ENCODE measurements around the gene EEFSEC.

Gene EEFSEC

DNA sequence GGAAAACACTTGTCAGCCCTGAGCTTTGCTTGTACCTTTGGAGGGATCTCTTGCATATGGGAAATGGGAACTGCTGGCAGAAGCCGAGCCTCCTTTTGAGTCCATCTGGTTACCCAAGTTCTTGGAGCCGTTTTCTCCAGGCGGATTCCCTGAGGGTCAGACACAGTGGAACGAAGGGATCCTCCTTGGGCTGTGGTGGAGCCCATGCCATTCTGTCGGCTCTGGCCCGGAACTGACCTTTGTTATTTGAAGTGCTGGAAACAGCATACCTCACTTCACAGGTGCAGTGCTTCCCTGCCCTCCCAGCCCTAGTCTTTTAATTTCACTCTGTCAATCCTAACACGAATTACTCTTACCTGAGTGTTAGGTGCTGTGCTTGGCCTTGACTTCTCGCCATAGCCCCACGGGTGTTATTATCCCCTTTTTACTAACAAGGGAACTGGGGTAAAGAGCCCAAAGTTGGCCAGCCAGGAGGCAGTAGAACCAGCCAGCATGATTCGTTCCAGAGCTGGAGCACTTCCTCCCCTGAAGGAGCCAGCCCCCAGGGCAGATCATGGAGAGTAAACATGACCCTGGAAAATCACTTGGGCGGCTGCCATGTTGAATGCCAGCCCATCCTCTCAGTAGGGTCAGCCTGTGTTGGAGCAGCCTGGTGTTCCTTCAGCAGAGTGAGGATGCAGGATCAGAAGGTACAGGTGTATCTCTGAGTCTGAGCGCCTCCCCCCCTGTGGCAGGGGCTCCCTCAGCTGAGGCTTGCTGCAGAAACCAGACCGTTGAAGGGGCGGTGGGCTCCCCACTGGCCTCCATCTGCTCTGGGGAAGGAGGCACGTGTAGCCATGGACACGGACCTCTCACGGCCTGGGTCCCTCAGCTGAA lies 170.2 kb downstream of the EEFSEC start:
- no peak overlapping the region for H3K4me3 ChIP-seq (ENCODE audit: low read length)
- TF ChIP-seq ZNF274 (IDR thresholded peaks at IDR 0.05; ENCODE audit: low read depth, low read length), result no peak

- no peak overlapping the region for H3K4me3 ChIP-seq (ENCODE audit: low read length)
- TF ChIP-seq ZNF274 (IDR thresholded peaks at IDR 0.05; ENCODE audit: low read depth, low read length), result no peak
These were observed 171.8 kb downstream of the EEFSEC start for GRCh38 chr3:128324911-128325592.

- TF ChIP-seq ZNF274 (IDR thresholded peaks at IDR 0.05; ENCODE audit: low read depth, low read length), result no peak
These were observed 173.0 kb downstream of the EEFSEC start for GRCh38 chr3:128326051-128326823.

GRCh38 chr3:128327606-128328031 lies 174.3 kb downstream of the EEFSEC start:
- no peak for TF ChIP-seq ZNF274 (IDR thresholded peaks at IDR 0.05; ENCODE audit: low read depth, low read length)
- no peak overlapping the region for H3K4me3 ChIP-seq (ENCODE audit: low read length)

More at GRCh38 chr3:128326051-128326823, 173.0 kb downstream of the EEFSEC start:
- no peak overlapping the region for H3K4me3 ChIP-seq (ENCODE audit: low read length)

GRCh38 chr3:128328546-128329458 lies 175.5 kb downstream of the EEFSEC start:
- TF ChIP-seq ZNF274 (IDR thresholded peaks at IDR 0.05; ENCODE audit: low read depth, low read length), result no peak
- H3K4me3 ChIP-seq (ENCODE audit: low read length), result no peak overlapping the region

GRCh38 chr3:128329491-128330213 lies 176.4 kb downstream of the EEFSEC start:
- TF ChIP-seq ZNF274 (IDR thresholded peaks at IDR 0.05; ENCODE audit: low read depth, low read length), result no peak
- H3K4me3 ChIP-seq (ENCODE audit: low read length), result no peak overlapping the region

DNA sequence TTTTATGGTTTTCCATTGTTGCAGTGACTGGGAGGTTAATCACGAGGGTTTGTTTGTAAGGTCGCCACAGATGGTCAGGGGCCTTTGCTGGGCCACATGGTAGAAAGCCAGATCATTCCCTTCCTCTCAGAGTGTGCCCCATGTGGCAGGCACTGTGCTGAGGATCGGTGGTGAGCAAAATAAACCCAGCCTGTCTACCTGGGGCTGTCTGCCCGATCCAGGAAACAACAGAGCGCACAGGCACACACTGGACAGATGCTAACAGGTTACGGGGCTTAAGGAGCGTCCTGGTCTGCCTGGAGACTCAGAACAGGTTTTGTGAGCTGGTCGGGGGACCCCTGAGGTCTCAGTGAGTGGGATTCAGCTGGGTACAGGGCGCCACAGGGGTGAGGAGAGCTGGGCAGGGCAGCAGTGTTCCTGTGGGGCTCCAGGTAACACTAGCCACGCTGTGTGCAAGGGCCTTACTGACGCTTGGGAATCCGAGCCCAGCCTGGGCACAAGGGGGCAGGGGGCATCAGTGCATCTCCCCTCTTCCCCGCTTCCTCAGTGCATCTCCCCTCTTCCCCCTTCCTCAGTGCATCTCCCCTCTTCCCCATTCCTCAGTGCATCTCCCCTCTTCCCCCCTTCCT lies 177.0 kb downstream of the EEFSEC start:
- H3K4me3 ChIP-seq (ENCODE audit: low read length), result no peak overlapping the region
- no peak for TF ChIP-seq ZNF274 (IDR thresholded peaks at IDR 0.05; ENCODE audit: low read depth, low read length)

DNA sequence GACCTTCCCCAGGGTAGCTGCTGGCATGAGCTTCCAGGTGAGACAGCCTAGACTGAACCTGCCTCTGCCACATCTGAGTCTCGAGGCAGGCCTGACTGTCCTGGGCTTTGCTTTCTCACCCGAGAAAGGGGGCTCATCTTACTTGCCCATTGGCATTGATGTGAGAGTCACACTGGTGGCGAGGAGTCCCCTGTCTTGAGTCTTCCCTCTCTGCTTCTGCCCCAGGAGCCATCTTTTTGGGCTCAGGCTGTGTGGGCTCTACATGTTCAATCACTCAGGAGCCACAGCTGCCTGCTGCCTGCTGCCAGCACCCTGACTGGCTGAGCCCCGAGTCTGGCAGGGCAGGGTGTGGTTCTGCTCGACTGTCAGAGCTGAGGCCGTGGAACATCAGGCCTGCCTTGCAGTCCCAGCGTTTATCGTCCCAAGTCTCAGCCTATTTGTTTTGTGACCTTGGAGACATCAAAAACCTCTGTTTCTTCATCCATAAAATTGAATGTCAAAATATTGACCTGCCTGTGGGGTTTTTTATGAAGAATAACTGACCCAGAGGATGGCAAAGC lies 180.9 kb downstream of the EEFSEC start:
- no peak overlapping the region for H3K4me3 ChIP-seq (ENCODE audit: low read length)
- TF ChIP-seq ZNF274 (IDR thresholded peaks at IDR 0.05; ENCODE audit: low read depth, low read length), result no peak

DNA sequence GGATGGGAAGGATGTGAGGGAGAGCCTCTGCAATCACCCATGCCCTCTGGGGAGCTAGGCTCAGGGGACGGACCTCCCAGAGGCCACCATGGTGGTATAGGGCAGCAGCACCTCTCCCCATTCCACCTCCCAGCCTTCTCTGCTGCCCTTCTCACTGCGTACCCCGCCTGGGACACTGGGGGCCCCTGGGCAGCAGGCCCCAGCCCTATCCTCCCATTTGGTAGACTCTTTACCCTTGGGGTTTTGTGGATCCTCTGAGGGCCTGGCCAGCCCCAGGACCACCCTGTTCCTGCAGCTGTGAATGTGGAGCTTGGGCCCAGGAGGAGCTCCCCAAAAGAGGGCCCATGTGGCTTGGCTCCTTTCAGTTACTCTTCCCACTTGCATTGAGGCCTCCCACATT lies 181.5 kb downstream of the EEFSEC start:
- H3K4me3 ChIP-seq (ENCODE audit: low read length), result no peak overlapping the region
- no peak for TF ChIP-seq ZNF274 (IDR thresholded peaks at IDR 0.05; ENCODE audit: low read depth, low read length)

DNA sequence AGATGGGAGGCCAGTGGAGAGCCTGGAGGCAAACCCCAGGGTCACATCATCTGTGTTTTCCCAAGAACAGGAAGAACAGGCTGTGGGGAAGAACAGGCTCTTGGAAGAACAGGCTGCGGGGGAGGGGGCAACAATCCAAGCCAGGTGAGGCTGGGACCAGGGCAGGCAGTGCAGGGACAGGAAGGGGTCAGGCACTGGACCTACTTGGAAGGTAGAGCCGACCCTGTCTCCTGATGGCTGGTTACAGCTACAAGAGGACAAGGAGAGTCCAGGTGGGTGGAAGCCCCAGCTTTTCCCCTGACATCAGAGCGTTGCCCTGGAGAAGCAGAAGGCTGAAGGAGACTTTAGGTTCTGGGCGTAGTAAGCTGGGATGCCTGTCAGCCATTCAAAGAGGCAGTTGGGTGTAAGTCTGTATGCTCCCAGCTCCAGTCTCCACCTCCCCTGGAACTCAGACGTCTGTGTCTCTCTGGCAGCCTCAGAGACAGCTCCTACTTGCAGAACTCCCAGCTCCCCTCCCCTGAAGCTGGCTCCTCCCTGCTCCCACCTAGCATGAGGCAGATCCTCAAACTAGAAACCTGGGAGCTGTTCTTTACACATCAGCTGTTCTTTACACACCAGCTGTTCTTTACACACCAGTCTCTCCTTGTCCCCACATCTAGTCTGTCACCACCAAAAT lies 182.5 kb downstream of the EEFSEC start:
- H3K4me3 ChIP-seq (ENCODE audit: low read length), result no peak overlapping the region
- TF ChIP-seq ZNF274 (IDR thresholded peaks at IDR 0.05; ENCODE audit: low read depth, low read length), result no peak

- H3K4me3 ChIP-seq (ENCODE audit: low read length), result no peak overlapping the region
- no peak for TF ChIP-seq ZNF274 (IDR thresholded peaks at IDR 0.05; ENCODE audit: low read depth, low read length)
These were observed 183.3 kb downstream of the EEFSEC start for GRCh38 chr3:128336337-128337156.

Data from GM08714 (cell line).